EH (cell line): Measurements from ENCODE around the gene SPTLC2.
"Not testable (repeated sequence)": the region's sequence is repeated elsewhere in the genome, so short reads cannot be mapped to it uniquely, and the experiment has no call there.

Experiments
- DNase-seq: peaks from one replicate; pipeline ENCODE4 v3.0.0-alpha.2; 2015; ENCODE audit warnings: low read depth

The SPTLC2 gene

DNA sequence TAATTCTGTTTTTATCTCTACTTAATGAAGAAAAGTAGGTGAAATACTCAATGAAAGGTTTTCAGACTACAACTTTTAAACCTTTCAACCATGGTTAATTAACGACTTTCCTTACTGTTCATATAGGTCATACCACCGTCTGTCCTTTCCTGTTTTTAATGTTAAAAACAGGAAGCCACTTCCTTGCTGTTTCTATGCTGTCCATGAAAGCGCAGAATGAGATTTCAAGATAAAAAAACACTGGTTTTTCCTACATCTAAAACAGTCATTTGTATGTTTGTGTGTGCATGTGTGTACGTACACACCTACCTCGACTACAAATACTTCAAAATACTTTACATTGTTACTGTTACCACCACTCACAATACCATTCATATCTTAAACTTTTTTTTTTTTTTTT, 27.3 kb downstream of the SPTLC2 start:
- DNase-seq, result no peak

DNA sequence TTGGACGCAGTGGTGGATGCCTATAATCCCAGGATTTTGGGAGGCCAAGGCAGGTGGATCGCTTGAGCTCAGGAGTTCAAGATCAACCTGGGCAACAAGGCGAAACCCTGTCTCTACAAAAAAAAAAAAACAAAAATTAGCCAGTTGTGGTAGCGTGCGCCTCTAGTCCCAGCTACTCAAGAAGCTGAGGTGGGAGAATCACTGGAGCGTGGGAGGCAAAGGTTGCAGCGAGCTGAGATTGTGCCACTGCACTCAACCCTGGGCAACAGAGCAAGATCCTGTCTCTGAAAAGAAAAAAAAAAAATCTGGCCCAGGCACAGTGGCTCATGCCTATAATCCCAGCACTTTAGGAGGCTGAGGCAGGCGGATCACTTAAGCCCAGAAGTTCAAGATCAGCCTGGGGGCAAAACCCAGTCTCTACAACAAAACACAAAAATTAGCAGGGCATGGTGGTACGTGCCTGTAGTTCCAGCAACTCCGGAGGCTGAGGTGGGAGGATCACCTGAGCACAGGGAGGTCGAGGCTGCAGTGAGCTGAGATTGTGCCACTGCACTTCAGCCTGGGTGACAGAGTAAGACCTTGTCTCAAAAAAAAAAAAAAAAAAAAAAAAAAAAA, 27.9 kb downstream of the SPTLC2 start:
- DNase-seq, result not testable (repeated sequence)

DNA sequence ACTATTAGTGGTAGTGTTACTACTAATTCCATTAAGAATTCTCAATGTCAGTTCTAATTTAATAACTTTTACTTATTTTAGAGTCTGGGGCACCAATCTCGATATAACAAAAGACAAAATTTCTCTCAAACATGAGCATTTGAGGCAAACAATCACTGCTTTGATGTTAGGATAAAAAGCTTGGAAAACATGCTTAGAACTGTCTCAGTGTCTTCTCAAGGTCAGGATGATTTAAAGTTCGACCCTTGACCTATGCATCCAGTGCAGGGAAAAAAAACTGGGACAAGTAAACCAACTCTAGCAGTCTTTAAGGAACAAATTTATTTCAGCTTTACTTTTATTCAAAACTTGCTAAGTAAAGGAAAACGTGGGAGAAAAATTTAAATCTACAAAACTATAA, 31.1 kb downstream of the SPTLC2 start:
- no peak for DNase-seq

DNA sequence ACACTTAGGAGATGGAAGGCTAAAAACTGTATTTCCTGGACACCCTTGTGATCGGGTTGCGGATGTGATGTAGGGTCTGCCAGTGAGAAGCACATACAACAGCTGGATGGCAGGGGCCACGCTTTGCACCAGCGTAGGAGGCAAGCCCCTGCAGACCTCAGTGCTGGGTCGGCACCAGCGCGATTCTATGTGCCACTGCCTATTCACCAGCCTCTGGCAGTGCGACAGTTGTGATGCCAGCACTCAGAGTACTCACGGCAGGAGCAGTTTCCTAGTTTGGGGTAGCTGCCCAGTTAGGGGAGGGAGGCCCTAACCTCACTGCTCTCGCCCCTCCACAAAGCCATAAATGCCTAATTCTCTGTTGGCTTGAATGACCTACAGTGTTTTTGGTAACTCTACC, 31.6 kb downstream of the SPTLC2 start:
- DNase-seq, result no peak

DNA sequence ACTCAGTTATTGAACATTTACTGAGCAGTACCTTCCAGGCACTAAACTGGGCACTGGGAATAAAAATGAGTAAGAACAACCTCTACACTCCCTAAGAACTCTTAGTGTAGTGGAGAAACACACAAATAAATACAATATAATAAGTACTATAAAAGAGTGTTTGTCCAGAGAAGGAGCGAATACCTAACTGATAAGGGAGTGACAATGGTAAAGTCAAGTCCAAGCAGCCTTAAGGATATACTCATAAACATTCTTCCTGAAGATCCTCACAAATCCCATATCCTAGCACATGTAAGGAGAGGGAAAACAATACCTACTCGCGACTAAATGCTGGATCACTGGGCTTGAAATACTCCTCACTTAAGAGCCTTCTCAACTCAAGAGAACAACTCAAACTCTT, 32.8 kb downstream of the SPTLC2 start:
- DNase-seq, result no peak

DNA sequence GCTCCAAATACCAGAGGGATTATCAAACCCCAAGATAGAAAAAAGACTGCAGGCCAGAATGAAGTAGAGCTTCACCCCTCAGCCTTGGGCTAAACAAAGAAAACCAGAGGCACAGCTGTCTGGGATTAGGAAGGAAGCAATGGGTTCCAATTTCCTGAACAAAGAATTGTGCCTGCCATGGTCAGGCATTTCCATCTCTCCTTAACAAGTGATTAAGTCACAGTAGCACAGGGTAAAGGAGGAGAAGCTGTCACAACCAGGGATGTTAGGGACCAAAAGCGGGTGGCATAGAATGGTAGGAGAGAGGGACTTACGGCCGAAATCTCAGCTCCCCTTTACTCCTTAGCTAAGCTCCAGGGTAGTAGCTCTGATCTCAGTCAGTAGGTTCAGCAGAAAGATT, 33.9 kb downstream of the SPTLC2 start:
- no peak for DNase-seq

DNA sequence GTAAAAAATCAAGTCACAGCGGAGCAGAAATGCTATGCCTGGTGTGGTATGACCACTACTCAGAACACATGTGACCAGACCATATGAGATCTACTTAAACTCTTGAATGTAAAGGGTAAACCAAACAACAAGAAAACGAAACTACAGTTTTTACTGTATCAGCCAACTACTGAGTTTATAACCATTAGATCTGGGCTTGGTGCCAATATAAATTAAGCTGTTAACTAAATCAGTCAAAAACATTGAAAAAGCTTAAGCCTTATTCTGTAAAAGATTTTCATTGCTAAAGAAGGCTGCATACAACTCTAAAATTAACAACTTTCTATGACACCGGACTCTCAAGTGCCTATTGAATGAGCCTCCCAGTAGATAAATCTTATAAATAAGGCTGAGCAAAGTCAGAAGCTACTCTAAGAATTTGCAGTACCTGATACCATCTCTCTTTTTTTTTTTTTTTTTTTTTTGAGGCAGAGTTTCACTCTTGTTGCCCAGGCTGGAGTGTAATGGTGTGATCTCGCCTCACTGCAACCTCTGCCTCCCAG, 35.4 kb downstream of the SPTLC2 start:
- peak; percentile 85 for DNase-seq

DNA sequence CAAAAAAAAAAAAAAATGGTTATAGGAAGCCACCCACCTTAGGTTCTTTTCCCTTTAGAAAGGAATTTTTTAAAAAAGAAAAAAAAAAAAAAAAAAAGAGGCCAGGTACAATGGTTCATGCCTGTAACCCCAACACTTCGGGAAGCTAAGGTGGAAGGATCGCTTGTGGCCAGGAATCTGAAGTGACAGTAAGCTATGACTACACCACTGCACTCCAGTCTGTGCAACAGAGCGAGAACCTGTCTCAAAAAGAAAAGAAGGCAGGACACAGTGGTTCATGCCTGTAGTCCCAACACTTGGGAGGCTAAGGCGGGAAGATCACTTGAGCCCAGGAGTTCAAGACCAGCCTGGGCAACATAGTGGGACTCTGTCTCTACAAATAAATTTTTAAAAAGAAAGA, 36.0 kb downstream of the SPTLC2 start:
- DNase-seq, result no peak

DNA sequence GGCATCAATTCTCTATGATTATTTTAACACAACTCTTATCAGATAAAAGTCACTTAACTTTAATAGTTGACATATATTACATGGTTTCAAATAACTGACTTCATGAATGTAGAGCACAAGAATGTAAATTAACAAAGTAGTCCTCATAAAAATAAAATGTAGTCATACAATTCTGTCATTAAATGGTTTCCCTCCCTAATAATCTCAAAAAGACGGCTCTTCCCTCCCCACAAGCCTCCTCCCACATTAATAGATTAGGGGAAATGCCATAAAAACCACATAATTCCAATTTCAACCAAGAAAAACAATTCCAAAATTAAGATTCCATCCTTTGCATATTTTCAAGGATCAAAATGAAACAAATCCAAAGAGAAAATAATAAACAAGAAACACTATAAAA, 36.7 kb downstream of the SPTLC2 start:
- peak; percentile 78 for DNase-seq

DNA sequence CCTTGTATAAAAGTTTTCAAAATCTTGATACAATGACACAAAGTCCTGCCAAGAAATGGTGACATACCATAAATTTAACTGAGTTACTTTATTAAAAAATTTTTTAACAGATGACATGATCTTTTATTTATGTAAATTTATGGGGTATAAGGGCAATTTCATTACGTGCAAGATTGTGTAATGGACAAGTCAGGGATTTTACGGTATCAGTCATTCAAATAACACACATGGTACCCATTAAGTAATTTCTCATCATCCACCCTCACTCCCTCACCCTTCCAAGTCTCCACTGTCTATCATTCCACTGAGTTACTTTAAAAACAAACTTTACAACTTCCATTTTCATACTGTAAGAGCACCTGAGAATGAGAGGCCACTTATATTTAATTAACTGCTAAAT, 37.4 kb downstream of the SPTLC2 start:
- peak; percentile 83 for DNase-seq

DNA sequence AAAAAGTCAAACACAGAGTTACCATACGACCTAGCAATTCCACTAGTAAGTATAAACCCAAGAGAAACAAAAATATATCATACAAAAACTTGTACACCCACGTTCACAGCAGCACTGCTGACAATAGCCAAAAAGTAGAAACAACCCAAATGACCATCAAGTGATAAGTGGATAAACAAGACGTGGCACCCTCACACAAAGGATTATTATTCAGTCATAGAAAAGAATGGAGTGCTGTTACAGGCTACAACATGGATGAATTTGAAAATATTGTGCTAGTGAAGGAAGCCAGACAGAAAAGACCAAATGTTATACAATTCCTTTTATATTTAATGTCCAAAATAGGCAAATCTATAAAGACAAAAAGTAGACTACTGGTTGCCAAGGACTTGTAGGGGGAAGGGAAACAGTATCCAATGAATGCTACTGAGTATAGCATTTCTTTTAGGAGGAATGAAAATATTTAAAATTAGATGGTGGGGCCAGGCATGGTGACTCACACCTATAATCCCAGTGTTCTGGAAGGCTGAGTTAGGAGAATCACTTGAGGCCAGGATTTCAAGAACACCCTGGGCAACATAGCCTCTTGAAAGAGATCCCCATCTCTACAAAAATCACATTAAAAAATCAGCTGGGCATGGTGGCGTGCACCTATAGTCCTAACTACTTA, 41.9 kb downstream of the SPTLC2 start:
- peak; percentile 75 for DNase-seq

DNA sequence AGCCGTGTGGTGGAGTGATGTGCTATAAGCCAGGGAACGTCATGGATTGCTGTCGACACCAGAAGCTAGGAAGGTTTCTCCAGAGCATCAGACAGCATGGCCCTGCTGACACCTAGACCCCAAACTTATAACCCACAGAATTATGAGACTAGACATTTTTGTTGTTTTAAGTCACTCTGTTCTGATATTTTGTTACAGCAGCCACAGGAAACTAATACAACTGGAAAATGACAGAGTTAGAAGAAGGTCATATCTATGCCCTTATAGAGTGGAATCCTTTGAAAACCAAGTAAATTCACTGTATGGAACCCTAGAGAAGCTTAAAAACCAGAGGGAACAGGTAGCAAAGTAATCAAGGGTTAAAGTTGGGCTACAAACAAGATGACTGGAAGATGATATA, 42.5 kb downstream of the SPTLC2 start:
- no peak for DNase-seq

DNA sequence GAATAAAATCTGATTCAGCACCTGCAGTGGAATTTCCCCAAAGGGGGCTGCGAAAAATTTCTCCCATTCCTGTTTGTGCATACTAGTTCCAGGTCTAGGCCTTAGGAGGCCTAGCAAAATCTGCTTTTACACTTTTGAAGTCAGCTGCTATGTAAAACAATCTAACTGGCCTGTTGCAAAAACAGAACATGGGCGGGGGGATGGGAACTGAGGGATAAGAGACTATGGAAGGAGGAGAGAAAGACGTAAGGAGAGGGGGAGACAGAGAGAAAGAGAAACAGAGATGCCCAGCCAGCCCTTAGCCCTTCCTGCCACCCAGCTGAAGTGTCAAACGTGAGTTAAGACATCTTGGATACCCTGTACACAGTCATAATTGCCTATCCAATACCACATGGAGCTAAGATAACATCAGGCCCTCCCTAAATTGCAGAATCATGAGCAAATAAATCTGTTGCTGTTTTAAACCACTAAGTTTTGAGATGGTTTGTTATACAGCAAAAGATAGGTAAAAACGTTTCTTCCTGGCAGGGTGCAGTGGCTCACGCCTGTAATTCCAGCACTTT, 45.6 kb downstream of the SPTLC2 start:
- peak; percentile 60 for DNase-seq

DNA sequence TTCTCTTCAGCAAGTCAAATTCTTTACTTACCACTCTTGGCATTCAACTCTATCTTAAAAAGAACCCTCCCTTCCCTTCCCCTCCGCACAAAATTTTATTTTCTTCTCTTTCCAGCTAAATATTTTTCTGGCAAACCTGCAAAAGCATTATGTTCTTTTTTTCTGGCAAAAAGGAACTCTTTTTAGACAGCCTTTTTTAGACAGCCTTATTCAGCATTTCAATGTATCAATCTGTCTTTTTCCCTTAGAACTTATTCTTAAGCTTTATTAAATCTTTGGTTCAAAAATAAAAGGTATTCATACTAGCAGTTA, 50.5 kb downstream of the SPTLC2 start:
- no peak for DNase-seq

DNA sequence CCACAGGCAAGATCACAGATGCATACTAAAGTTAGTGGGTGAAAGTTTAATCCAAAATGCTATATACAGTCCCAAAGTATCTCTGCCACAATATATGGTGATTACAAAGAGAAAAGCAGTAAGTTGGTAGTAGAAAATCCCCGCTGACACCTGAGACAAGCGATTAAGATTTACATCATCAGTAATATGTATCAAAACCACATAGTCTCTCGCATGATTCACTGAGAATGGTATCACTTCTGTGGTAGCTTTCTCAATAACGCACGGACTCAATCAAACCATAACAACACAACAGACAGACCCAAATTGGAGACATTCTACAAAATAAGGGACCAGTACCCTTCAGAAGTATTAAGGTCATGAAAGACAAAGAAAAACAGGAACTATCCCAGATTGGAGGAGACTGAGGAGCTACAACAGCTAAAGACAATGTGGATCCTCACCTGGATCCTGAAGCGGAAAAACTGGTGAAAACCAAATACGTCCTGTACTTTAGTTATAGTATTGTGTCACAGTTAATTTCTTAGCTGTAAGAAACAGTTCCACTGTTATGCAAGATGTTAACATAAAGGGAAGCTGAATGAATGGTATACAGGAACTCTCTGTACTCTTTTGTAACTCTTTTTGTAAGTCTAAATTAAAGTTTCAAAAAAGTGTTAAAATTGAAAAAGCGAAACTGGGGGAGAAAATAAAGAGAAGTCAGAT, 51.0 kb downstream of the SPTLC2 start:
- DNase-seq, result peak; percentile 26

DNA sequence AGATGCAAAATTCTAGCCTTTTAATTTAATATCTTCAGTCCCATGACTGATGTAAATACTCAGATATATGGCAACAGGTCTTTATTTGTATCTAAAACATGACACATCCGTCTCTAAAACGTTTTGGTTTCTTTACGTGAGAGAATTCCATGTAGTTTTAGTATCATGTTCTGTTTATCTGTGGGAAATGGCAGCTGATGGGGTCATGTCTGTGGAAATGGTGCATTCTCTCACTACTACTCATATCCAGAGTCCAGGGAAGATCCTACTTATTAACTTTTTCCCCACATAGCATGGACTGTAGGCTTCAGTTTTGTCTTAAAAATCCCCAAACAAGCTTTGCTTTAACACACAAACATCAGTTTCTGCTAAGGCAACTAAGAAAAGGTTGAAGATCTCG, 53.8 kb downstream of the SPTLC2 start:
- DNase-seq, result peak; percentile 96

DNA sequence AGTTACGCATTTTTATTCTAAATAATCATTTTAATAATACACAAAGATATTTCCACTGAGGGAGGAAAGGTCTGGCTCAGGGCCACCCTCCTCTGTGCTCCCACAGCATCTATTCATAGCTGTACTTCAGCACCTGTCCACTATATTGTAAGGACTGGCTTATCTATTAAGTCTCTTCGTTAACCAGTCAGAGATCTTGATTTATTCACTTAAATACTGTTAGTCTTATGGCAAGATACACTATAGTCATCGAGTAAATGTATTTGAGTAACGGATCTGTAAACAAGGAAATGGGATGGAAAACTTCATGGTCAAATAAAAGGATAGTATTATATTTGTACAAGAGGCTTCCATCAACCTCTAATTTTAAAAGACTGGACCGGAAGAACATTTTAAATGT, 54.6 kb downstream of the SPTLC2 start:
- no peak for DNase-seq

DNA sequence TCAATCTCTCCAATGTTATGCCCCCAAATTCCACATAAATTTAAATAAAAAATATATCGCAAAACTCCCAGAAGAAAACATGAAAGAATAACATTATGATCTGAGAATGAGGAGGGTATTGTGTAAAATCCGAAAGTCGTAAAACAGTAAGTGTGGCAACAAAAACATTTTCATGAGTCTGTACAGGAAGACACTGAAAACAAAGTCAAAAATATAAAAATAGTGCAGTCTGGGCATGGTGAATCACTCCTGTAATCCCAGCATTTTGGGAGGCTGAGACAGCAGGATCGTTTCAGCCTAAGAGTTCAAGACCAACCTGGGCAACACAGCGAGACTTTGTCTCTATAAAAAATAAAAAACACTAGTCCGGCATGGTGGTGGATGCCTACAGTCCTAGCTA, 57.1 kb downstream of the SPTLC2 start:
- DNase-seq, result peak; percentile 63

DNA sequence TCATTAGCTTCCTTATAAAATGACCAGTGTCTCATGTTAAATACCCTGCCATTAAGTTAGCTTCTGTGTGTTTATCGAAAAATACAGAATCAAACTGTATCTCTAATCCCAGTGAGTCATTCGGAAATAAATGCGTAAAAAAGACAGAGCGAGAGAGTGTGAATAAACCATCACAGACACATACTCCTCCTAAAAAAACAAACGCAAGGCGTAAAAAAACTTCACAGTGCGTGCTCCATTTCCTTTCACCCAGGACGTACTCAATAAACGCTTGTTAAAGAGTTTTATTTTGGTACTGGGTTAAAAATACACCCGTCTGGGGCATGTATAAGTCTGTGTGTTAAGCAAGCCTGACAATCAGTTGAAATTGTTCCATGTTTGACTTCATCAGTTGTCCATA, 59.0 kb downstream of the SPTLC2 start:
- DNase-seq, result no peak

DNA sequence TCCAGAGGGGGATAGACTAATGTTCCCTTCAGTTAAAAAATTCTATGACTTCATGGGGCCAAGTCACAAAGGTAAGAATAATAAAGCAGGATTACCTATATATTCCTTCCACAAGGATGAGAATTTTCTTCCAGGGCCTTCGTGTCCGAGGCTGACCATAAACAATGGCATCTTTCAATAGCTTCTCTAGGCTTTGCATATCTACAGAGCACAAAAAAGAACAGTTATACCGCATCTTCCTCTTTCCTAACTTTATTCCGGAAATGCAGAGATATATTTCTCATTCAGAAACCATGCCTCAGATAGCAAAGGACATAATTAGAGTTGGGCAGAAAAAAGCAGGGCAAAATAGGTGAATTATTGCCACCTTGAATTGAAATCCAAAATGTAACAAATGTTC, 59.5 kb downstream of the SPTLC2 start:
- no peak for DNase-seq

DNA sequence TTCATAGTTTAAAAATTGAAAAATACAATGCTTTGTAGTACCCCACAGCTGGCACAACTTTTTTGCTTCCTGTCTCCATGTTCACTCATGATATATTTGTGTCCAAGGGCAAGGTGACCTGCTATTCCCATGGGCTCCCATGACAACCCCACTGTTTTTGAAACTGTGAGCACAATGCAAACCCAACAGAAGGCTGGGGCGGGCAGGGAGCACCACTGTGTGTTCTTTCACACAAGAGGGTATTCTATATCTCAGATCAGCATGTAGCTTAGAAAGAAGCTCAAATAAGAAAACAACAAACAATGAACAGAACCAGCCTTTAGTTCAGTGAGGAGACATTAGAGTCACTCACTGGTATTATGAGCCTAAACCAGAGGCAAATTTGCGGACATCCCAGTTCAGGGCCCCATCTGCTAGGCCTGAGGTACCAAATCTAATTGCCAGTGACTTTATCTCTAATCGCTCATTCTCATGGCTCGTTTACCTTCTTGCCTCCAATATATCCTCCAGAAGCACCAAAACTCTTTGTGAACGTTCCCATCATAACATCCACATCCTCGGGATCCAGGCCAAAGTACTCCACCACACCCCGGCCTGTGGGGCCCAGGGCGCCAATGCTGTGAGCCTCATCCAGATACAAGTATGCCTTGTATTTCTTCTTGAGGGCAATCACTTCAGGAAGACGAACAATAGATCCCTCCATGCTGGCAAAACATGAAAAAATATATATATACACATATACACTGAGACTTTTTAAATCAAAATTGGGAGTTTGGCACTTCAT, 61.4 kb downstream of the SPTLC2 start:
- DNase-seq, result no peak

DNA sequence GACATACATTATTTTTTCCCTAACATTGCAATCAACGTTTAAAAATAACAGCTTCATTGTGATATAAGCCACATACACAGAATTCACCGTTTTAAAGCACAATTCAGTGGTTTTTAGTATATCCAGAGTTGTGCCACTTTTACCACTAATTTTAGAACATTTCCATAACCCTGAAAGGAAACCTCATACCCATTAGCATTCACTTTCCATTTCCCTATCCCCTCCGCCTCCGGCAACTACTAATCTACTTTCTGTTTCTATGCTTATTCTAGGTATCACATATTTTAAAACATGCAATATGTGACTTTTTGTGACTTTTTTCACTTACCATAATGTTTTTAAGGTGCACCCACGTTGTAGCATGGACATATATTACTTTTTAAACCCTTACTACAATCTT, 62.2 kb downstream of the SPTLC2 start:
- DNase-seq, result no peak
